ENCODE results near the gene IGSF3.

- no peak for TF ChIP-seq CREM (CRISPR knock-in tag; IDR thresholded peaks at IDR 0.05)
- TF ChIP-seq NFYB (CRISPR knock-in tag; conservative IDR thresholded peaks at IDR 0.05; ENCODE audit: low read depth), result no peak
- TF ChIP-seq TEAD4 (CRISPR knock-in tag; IDR thresholded peaks at IDR 0.05), result no peak
- TF ChIP-seq SMAD3 (CRISPR knock-in tag; IDR thresholded peaks at IDR 0.05; ENCODE audit: borderline replicate concordance), result no peak
- no peak for TF ChIP-seq CTCF (IDR thresholded peaks at IDR 0.05)
Observed at GRCh38 chr1:116559304-116559761, 108.2 kb downstream of the IGSF3 start.

Data from WTC11 (cell line).